Ishikawa (cell line): ENCODE results near the gene TFAM.

Source experiments
- CEBPB ChIP-seq: IDR thresholded peaks from 2 replicates; pipeline ENCODE4 v1.6.1; 2012
- CREB1 ChIP-seq: IDR thresholded peaks from 2 replicates; pipeline ENCODE4 v1.6.1; 2012; ENCODE audit warnings: low read depth
- EGR1 ChIP-seq: IDR thresholded peaks from 2 replicates; pipeline ENCODE4 v1.6.1; 2012
- EP300 ChIP-seq: IDR thresholded peaks from 2 replicates; pipeline ENCODE4 v1.6.1; 2012; ENCODE audit warnings: borderline replicate concordance
- FOXM1 ChIP-seq: IDR thresholded peaks from 2 replicates; pipeline ENCODE4 v1.6.1; 2012; ENCODE audit warnings: low read depth, borderline replicate concordance
- NFIC ChIP-seq: IDR thresholded peaks from 2 replicates; pipeline ENCODE4 v1.6.1; 2012
- RAD21 ChIP-seq: IDR thresholded peaks from 2 replicates; pipeline ENCODE4 v1.6.1; 2012; ENCODE audit warnings: low read depth
- REST ChIP-seq: IDR thresholded peaks from 2 replicates; pipeline ENCODE4 v1.6.1; 2012; ENCODE audit warnings: low read depth, mild to moderate bottlenecking
- TAF1 ChIP-seq: IDR thresholded peaks from 2 replicates; pipeline ENCODE4 v1.6.1; 2012; ENCODE audit warnings: low read depth, mild to moderate bottlenecking
- TCF12 ChIP-seq: IDR thresholded peaks from 2 replicates; pipeline ENCODE4 v1.6.1; 2012; ENCODE audit warnings: low read depth
- TEAD4 ChIP-seq: IDR thresholded peaks from 2 replicates; pipeline ENCODE4 v1.6.1; 2012
- YY1 ChIP-seq: IDR thresholded peaks from 2 replicates; pipeline ENCODE4 v1.6.1; 2012; ENCODE audit warnings: low read depth
- ZBTB7A ChIP-seq: IDR thresholded peaks from 2 replicates; pipeline ENCODE4 v1.6.1; 2012; ENCODE audit warnings: low read depth
- TF ChIP-seq, protein P1 (sequence below): IDR thresholded peaks from 2 replicates; pipeline ENCODE4 v1.6.1; 2012
- TF ChIP-seq, protein P2 (sequence below): IDR thresholded peaks from 2 replicates; pipeline ENCODE4 v1.6.1; 2012

The TFAM gene

DNA sequence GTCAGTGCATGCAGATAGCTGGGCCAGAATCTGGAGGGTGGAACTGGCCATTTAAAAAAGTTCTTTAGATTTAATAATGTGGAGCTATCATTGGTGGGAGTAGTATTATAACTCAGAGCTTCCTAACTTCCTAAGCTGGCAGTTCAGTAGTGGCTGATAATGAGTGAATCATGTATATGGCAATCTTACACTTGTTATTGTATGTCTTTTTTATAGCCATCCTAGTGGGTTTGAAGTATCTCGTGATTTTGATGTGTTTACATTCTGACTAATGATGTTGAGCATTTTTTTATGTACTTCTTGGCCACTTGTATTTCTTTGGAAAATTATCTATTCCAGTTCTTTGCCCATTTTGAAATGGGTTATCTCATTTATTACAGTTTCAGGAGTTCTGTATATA is 15.4 kb downstream of the TFAM start:
- TF ChIP-seq TEAD4 (no peak), YY1 (no peak)

DNA sequence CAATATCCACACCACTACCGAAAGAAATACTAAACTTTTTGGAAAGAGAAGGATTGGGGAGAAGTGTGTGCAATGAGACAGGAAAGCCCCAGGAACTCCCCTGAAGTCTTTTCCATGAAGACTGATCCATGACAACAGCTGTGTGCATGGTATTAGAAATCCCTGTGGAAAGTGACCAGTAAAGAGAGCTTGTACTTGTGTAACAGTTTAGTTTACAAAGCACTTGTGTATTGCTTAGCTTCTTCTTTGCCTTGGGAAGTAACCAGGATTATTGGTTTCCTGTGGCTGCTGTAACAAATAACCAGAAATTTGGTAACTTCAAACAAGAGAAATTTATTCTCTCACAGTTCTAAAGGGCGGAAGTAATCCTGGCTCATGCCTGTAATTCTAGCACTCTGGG is 18.8 kb downstream of the TFAM start:
- TF ChIP-seq, protein P1, sequence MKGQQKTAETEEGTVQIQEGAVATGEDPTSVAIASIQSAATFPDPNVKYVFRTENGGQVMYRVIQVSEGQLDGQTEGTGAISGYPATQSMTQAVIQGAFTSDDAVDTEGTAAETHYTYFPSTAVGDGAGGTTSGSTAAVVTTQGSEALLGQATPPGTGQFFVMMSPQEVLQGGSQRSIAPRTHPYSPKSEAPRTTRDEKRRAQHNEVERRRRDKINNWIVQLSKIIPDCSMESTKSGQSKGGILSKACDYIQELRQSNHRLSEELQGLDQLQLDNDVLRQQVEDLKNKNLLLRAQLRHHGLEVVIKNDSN: no peak
- TF ChIP-seq REST: no peak
- TF ChIP-seq, protein P2, sequence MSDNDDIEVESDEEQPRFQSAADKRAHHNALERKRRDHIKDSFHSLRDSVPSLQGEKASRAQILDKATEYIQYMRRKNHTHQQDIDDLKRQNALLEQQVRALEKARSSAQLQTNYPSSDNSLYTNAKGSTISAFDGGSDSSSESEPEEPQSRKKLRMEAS: no peak
- TF ChIP-seq RAD21: no peak
- no peak for TF ChIP-seq CEBPB
- TF ChIP-seq NFIC: no peak
- TF ChIP-seq EGR1: no peak
- TF ChIP-seq CREB1: no peak
- no peak for TF ChIP-seq TAF1
- no peak for TF ChIP-seq EP300
- no peak for TF ChIP-seq TCF12
- no peak for TF ChIP-seq YY1

- TF ChIP-seq TAF1: no peak
- no peak for TF ChIP-seq RAD21
- no peak for TF ChIP-seq REST
- no peak for TF ChIP-seq FOXM1
Measured at GRCh38 chr10:58409956-58410610, 24.9 kb downstream of the TFAM start.

- TF ChIP-seq, protein P2: no peak
- TF ChIP-seq CEBPB (no peak), ZBTB7A (no peak), RAD21 (no peak)
Measured at GRCh38 chr10:58412502-58412961, 27.3 kb downstream of the TFAM start.

- no peak for TF ChIP-seq CREB1
- peak; percentile 88 for TF ChIP-seq RAD21
Measured at GRCh38 chr10:58414270-58415041, 29.2 kb downstream of the TFAM start.

- TF ChIP-seq TCF12 (no peak), CEBPB (no peak)
Measured at GRCh38 chr10:58415757-58416156, 30.5 kb downstream of the TFAM start.

DNA sequence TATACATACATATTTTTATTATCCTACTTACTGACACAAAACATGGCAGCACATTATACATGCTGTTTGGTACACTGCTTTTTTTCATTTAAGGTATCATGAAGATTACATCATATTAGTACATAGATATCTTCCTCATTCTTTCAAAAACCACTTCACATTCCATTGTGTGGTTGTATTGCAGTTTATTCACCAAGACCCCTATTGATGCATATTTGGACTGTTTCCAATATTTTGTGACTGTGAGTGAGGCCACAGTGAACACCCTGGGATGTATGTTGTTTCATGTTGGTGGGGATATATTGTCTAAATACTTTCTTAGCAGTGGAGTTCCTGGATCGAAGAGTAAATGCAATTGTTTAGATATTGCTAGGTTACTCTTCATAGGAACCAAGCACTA is 39.0 kb downstream of the TFAM start:
- TF ChIP-seq NFIC: no peak
- TF ChIP-seq ZBTB7A: no peak
- TF ChIP-seq YY1: no peak
- no peak for TF ChIP-seq EGR1
- TF ChIP-seq CREB1: no peak
- no peak for TF ChIP-seq RAD21
- TF ChIP-seq REST: no peak
- TF ChIP-seq EP300: no peak
- no peak for TF ChIP-seq CEBPB
- TF ChIP-seq, protein P1: no peak
- no peak for TF ChIP-seq TCF12
- TF ChIP-seq, protein P2: no peak
